Pulmonary artery endothelial cell (primary cell): ENCODE results near the gene SOCS3. TPM values are rescaled to one million over a fixed set of nuclear protein-coding genes. Genes with fewer than 3 reads are reported as not detected.
"Not testable (repeated sequence)": the region's sequence is repeated elsewhere in the genome, so short reads cannot be mapped to it uniquely, and the experiment has no call there.

Source experiments
- DNase-seq: peaks from one replicate; pipeline ENCODE4 v3.0.0-alpha.2; 2011; ENCODE audit warnings: low read depth, low spot score
- total RNA-seq: library from RNA; depleted of rRNA; stranded (reverse); fragments of >200 nt; gene quantifications from 2 replicates; pipeline ENCODE4 v1.2.3, GENCODE V29; 2014

SOCS3 gene
- total RNA-seq, 1 donor from 2014 or later: 31.5 TPM

- DNase-seq: no peak
These were observed 9.8 kb downstream of the SOCS3 start for GRCh38 chr17:78349891-78350642.

- DNase-seq: no peak
These were observed 11.7 kb downstream of the SOCS3 start for GRCh38 chr17:78348055-78348770.

- DNase-seq: no peak
These were observed 12.4 kb downstream of the SOCS3 start for GRCh38 chr17:78347453-78347852.

- no peak for DNase-seq
These were observed 13.1 kb downstream of the SOCS3 start for GRCh38 chr17:78346605-78347250.

GRCh38 chr17:78345791-78346494, 13.9 kb downstream of the SOCS3 start:
- DNase-seq: no peak

- DNase-seq: no peak
These were observed 14.7 kb downstream of the SOCS3 start for GRCh38 chr17:78345172-78345571.

GRCh38 chr17:78344666-78345065, 15.2 kb downstream of the SOCS3 start:
- no peak for DNase-seq

GRCh38 chr17:78343543-78344201, 16.2 kb downstream of the SOCS3 start:
- no peak for DNase-seq

- DNase-seq: no peak
These were observed 16.7 kb downstream of the SOCS3 start for GRCh38 chr17:78343187-78343542.

- no peak for DNase-seq
These were observed 17.3 kb downstream of the SOCS3 start for GRCh38 chr17:78342449-78343186.

- no peak for DNase-seq
These were observed 18.1 kb downstream of the SOCS3 start for GRCh38 chr17:78341559-78342448.

GRCh38 chr17:78340183-78340955, 19.5 kb downstream of the SOCS3 start:
- DNase-seq: no peak

GRCh38 chr17:78338486-78339259, 21.2 kb downstream of the SOCS3 start:
- no peak for DNase-seq

GRCh38 chr17:78337244-78338109, 22.4 kb downstream of the SOCS3 start:
- DNase-seq: no peak

- DNase-seq: no peak
These were observed 24.7 kb downstream of the SOCS3 start for GRCh38 chr17:78335209-78335608.

- no peak for DNase-seq
These were observed 26.9 kb downstream of the SOCS3 start for GRCh38 chr17:78332991-78333390.

- DNase-seq: not testable (repeated sequence)
These were observed 28.5 kb downstream of the SOCS3 start for GRCh38 chr17:78331355-78331754.
